HFF-Myc (cell line): Measurements from ENCODE around the gene DYNC1H1.
"Not testable (repeated sequence)": the region's sequence is repeated elsewhere in the genome, so short reads cannot be mapped to it uniquely, and the experiment has no call there.

Experiments used
- DNase-seq: peaks from one replicate; pipeline ENCODE4 v3.0.0-alpha.2; 2011; ENCODE audit warnings: low read depth; ENCODE audit errors: extremely low read depth
- H3K4me3 ChIP-seq: replicated peaks from 2 replicates; pipeline ENCODE4 v1.5.1; 2011; ENCODE audit warnings: low read depth, mild to moderate bottlenecking, control low read depth, low read length
- TF ChIP-seq, protein P1 (sequence below): IDR thresholded peaks from 2 replicates; pipeline ENCODE4 v1.5.1; 2012; ENCODE audit warnings: mild to moderate bottlenecking, low read depth, low read length, control low read depth; ENCODE audit errors: missing control alignments

DYNC1H1 gene

GRCh38 chr14:102056694-102057442, 92.5 kb downstream of the DYNC1H1 start:
- H3K4me3 ChIP-seq, result no peak overlapping the region
- TF ChIP-seq, protein P1, sequence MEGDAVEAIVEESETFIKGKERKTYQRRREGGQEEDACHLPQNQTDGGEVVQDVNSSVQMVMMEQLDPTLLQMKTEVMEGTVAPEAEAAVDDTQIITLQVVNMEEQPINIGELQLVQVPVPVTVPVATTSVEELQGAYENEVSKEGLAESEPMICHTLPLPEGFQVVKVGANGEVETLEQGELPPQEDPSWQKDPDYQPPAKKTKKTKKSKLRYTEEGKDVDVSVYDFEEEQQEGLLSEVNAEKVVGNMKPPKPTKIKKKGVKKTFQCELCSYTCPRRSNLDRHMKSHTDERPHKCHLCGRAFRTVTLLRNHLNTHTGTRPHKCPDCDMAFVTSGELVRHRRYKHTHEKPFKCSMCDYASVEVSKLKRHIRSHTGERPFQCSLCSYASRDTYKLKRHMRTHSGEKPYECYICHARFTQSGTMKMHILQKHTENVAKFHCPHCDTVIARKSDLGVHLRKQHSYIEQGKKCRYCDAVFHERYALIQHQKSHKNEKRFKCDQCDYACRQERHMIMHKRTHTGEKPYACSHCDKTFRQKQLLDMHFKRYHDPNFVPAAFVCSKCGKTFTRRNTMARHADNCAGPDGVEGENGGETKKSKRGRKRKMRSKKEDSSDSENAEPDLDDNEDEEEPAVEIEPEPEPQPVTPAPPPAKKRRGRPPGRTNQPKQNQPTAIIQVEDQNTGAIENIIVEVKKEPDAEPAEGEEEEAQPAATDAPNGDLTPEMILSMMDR, result no peak
- no peak for DNase-seq

DNA sequence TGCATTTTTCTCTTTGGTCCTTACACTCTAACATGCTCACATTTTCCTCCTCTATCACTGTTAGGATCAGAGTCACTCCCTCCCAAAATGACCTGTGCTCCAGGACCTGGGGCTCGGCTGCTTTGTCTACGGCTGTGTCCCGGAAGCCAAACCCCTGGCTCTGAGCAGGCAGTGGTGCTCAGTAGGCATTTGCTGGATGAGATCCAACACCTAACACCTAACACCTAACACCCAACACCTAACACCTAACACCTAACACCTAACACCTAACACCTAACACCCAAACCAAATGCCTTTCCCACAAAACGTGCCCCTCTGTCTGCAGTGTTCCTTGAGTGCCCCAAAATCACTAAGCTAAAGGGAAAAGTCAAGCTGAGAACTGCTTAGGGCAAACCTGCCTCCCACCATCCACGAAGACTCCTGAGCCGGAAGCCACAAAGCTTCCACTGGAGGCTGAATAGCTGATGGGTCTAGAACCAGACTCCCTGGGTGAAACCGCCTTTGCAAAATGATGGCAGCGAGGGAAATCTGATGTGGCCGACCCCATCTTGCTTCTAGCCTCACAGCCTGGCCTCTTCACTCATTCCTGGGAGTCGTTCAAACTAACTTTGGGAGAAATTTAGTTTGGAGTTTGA, 93.2 kb downstream of the DYNC1H1 start:
- H3K4me3 ChIP-seq, result no peak overlapping the region
- no peak for DNase-seq
- TF ChIP-seq, protein P1, result no peak

GRCh38 chr14:102058146-102058545, 93.8 kb downstream of the DYNC1H1 start:
- no peak overlapping the region for H3K4me3 ChIP-seq
- TF ChIP-seq, protein P1, result no peak
- DNase-seq, result no peak

- no peak overlapping the region for H3K4me3 ChIP-seq
- no peak for DNase-seq
- TF ChIP-seq, protein P1, result no peak
These were observed 94.6 kb downstream of the DYNC1H1 start for GRCh38 chr14:102058961-102059360.

- TF ChIP-seq, protein P1, result peak; percentile 49
- DNase-seq, result peak; percentile 89
- H3K4me3 ChIP-seq, result no peak overlapping the region
These were observed 98.9 kb downstream of the DYNC1H1 start for GRCh38 chr14:102063109-102063807.

GRCh38 chr14:102063808-102064429, 99.5 kb downstream of the DYNC1H1 start:
- no peak for DNase-seq
- H3K4me3 ChIP-seq, result no peak overlapping the region
- TF ChIP-seq, protein P1, result no peak

- H3K4me3 ChIP-seq, DNase-seq: not testable (repeated sequence)
These were observed 100.2 kb downstream of the DYNC1H1 start for GRCh38 chr14:102064590-102064989.
